ENCODE measurements around the gene DCLK3.

The DCLK3 gene

DNA sequence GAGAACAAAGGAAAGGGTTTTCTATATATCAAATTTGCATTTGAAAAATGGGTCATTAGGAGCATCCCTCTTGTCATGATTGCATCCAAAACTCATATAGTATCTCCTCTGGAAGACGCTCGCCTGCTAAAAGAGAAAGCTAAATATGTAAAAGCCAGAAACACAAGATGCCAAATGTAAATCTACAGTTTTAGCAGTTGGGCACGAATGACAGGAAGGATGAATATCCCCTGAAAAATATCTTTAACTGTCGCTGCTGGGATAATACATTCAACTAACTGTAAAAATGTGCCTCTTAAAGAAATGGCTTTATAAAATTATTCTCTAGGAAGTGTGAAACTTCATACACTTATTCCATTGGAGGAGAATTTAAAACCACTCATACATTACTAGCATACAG is 101.7 kb downstream of the DCLK3 start:
- no peak for DNase-seq

All from NCI-H1694 treated with DMSO at 0.1 percent for 48 hours (cell line).